NCI-H1436 treated with DMSO at 0.1 percent for 48 hours (cell line): ENCODE measurements around the gene MID1.
"Not testable (repeated sequence)": the region's sequence is repeated elsewhere in the genome, so short reads cannot be mapped to it uniquely, and the experiment has no call there.

Source experiments
- DNase-seq: peaks from one replicate; lab custom pipeline; 2025; lab: John Stamatoyannopoulos, UW

MID1 gene

GRCh38 chrX:10617186-10617998, 3.0 kb downstream of the MID1 start:
- DNase-seq, result no peak

DNA sequence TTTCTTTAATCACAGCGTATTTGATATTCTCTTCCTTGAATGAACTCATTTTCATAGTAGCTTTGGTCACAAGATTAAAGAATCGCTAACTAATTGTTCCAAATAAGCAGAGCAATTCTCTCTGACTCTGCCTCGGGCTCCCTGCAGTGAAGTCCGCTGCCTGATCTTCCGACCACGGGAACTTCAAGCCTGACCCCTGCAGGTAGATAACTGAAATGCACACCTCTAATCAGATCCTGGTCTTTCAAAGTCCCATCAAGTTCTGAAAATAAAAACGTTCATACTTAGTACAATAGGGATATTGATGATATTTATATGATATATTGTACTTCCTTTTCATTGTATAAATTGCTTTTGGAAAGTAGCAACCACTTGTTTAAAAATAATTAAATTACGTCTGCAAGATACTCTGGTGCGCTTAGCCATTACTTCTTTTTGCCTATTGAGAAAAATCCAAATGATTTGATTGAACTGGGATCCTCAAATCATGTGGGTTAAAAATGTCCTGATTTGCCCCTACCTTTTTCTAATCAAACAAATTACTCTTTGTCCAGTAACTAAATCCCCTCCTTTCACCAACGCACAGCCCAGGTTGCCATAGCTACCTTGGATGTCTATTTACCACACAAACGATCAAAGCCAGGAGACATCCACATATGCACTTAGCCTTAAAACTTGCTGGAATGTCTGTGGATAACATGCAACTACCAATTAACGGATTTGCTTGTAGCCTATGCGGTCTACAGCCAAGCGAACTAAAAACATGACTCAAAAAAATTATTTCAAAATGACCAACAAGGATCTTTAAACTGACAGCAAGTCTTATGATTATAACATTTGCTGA, 4.2 kb downstream of the MID1 start:
- no peak for DNase-seq

GRCh38 chrX:10612215-10612614, 8.2 kb downstream of the MID1 start:
- no peak for DNase-seq

DNA sequence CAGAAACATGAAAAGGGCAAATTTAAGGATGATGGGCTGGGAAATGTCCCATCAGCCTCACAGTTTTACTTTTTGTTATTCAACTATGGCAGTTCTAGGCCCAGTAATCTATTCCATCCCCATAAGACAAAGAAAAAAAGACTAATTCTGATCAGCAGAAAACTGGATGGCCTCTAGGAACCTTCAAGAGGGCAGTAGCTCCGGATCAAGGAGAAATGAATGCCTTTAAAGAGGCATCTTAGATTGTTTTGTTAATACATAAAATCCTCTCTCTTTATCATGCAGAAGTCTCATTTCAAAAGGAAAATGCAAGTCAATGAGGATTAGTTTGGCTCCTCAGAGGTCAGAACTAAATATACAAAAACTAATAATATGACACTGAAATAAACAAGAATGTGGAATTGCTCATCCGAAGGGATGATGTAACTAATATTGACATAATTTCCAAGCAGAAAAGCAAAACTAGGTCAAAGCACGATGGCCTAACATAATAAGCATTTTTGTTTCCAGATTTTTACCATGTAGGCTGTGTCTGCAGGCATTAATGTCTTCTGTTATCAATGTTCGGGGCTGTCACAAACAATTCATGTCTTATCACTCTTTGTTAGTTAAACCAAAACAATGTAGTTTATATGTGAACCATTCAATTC, 8.8 kb downstream of the MID1 start:
- no peak for DNase-seq

DNA sequence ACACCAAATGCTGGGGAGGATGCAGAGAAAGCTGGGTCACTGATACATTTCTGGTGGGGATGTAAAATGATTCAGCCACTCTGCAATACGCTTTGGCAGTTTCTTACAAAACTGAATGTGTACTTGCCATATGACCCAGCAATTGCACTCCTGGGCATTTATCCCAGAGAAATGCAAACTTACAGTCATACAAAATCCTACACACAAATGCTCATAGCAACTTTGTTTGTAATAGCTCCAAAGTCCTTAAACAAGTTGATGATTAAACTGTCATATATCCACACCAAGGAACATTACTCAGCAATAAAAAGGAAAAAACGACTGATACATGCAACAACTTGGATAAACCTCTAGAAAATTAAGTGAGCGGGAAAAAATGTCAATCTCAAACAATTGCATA, 12.3 kb downstream of the MID1 start:
- no peak for DNase-seq

DNA sequence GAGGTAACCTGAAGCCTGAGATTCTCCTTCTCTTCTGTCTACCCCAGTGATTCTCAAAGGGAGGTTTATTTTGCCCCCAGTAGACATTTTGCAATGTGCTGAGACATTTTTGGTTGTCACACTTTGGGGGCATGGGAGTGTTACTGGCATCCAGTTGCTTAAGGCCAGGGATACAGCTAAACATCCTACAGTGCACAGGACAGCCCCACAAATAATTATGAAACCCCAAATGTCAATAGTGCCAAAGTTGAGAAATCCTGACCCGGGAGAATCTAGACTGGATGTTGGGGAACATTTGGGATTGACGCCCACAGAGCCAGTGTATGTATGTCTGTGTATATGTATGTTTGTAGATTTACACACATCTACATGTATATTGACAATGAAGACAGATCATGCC, 13.2 kb downstream of the MID1 start:
- DNase-seq, result no peak

DNA sequence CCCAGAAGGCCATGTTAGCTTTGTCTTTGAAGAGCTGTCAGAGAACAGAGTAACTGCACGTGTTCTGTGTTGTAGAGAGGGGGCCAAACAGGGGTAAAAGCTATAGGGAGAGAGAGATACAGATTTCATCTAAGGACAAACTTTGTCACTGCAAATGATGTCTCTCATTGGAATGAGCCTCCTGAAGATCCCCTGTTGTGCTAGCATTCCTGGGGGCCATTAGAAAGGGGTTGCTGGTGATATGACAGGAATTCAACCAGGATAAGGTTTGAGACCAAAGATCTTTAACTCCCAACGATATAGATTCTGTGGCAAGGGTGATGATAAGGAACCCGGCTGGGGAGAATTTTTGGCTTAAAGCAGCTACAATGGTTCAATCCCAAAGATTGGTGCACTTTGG, 16.8 kb downstream of the MID1 start:
- DNase-seq, result no peak

GRCh38 chrX:10602646-10603045, 17.7 kb downstream of the MID1 start:
- DNase-seq, result no peak

DNA sequence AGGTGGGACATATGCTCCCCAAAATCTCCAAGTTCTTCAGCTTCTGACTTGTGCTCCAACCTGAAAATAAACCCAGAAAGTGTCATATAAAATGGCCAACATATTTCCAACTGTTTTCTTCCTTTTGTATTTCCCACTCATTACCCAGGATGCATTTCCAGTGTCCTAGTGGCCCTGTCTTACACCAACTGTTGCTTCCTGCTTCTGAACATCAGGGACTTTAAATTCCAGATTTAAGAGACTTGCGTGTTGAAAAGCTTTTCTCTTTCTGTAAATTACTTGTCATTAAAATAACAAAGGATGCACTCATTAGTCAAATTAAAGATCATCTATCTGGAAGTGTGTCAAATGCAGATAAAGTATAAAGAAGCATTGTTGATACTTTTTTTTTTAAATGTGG, 19.9 kb downstream of the MID1 start:
- DNase-seq, result no peak

DNA sequence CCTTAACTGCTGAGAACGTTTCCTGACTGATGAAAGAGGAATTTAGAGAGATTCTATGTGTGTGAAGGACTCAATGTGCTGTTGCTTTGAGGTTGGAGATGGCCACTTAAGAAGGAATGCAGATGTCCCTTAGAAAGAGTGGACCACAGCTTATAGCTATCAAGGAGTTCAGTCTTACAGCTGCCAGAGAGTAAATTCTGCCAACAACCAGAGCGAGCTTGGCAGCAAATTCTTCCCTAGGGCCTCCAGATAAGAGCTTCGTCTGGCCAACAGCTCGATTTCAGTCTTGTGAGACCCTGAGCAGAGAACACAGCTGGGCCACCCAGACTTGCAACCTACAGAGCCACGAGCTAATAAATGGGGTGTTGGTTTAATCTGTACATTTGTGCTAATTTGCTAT, 21.8 kb downstream of the MID1 start:
- DNase-seq, result no peak

DNA sequence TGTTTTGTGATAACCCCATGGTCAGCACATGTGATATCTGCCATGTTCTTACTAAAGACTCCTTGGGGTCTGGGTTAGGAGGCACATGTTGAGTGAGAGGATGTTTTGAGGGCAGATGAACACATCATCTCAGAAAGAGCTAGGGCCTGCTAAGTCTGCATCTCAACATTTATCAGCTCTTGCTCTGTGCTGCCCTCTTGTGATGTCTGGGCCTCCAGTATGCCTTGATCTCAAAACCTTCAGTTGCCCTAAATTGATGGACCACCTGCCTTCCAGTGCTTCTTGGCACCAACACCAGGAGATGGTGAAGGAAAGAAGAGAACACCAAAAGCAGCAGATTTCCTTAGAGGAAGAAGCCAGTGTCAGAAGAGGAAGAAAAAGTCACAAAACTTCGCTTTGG, 22.5 kb downstream of the MID1 start:
- no peak for DNase-seq

- no peak for DNase-seq
These were observed 28.7 kb downstream of the MID1 start for GRCh38 chrX:10591363-10592335.

DNA sequence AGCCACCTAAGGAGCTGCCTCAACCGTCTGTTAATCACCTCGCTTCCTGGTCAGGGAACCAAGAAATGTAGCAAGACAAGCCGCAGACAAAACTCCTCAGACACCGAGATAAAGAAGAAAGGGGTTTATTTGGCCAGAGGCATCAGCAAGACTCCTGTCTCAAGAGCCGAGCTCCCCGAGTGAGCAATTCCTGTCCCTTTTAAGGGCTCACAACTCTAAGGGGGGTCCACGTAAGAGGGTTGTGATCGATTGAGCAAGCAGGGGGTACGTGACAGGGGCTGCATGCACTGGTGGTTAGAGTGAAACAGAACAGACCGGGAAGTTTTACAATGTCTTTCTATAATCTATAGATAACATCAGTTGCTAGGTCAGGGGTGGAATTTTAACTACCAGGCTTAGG, 30.6 kb downstream of the MID1 start:
- DNase-seq, result not testable (repeated sequence)

GRCh38 chrX:10589098-10589497, 31.3 kb downstream of the MID1 start:
- DNase-seq, result no peak

- DNase-seq, result not testable (repeated sequence)
These were observed 35.5 kb downstream of the MID1 start for GRCh38 chrX:10584882-10585281.

DNA sequence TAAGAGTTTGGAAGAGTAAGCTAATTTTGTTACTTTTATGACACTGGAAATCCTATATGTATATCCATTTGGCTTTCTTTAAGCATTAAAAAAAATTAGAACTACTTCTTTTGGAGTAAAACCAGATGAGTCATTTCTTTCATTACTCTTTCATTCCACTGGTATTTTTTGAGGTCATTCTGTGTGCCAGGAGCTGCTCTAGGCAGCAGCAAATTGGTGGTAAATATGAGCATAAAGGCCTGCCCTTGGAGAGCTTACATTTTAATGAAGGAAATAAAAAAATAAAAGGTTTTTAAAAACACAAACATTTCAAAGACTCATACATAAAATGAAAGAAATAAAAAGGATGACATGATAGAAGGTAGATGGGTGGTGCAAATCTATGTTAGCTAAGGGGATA, 37.4 kb downstream of the MID1 start:
- no peak for DNase-seq

DNA sequence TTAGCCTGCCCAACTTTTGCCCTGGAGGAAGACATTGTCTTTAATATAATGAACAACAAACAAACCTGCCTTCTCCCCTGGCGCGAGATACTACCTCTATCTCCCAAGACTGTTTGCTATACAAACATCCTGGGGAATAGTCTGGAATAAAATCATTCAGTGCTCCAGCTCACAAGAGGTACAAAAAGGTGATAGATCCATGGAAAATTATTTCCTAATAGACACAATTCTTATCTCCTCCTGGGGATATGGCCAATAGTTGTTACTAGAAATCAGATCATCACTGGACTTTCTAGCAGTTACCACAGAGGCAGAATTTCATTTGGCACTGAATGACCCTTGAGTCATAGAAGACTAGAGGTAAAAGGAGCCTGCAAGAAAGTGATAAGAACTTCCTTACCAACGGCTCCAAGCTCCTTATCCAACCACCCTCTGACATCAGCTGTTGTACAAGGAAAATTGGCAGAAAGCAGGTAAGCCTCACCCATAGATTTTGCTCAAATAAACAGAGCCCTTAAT, 38.1 kb downstream of the MID1 start:
- DNase-seq, result no peak

- no peak for DNase-seq
These were observed 41.0 kb downstream of the MID1 start for GRCh38 chrX:10579112-10580011.

GRCh38 chrX:10578527-10578926, 41.9 kb downstream of the MID1 start:
- DNase-seq, result no peak

GRCh38 chrX:10577853-10578252, 42.5 kb downstream of the MID1 start:
- no peak for DNase-seq
